Small intestine (tissue), 7 donors: ENCODE measurements around the gene LY6G5B. TPM values are rescaled to one million over a fixed set of nuclear protein-coding genes. Genes with fewer than 3 reads are reported as not detected.
A peak's percentile ranks its signal among the peaks of the same experiment; 100 is the strongest.

Experiments
- DNase-seq, 2 donors: peaks; one replicate each; pipeline versions ENCODE4 v3.0.0 to v3.0.0-alpha.2; 2013
- FAIRE-seq: peaks from 2 replicates; lab custom pipeline; 2012; peaks lifted over from hg19 to GRCh38; lab: Jason Lieb, UNC
- H3K27ac ChIP-seq, 3 donors: one replicate each; pipeline ENCODE4 v1.5.1; 2013; ENCODE audit warnings: low read length in 2 of 3, mild to moderate bottlenecking in 2 of 3, control low read depth in 1 of 3, inconsistent platforms in 1 of 3, low read depth in 1 of 3, moderate library complexity in 1 of 3
- H3K27me3 ChIP-seq, 3 donors: one replicate each; pipeline ENCODE4 v1.6.1; 2013; ENCODE audit warnings: low read length in 3 of 3, inconsistent platforms in 1 of 3; ENCODE audit not compliant: control insufficient read depth in 3 of 3, insufficient read depth in 3 of 3
- H3K36me3 ChIP-seq, 3 donors: one replicate each; pipeline ENCODE4 v1.6.1; 2013; ENCODE audit warnings: low read length in 3 of 3, inconsistent platforms in 1 of 3, low read depth in 1 of 3, mild to moderate bottlenecking in 1 of 3, moderate library complexity in 1 of 3; ENCODE audit not compliant: control insufficient read depth in 3 of 3, insufficient read depth in 2 of 3
- H3K4me1 ChIP-seq, 3 donors: one replicate each; pipeline ENCODE4 v1.6.1; 2013; ENCODE audit warnings: low read length in 2 of 3, inconsistent platforms in 1 of 3, low read depth in 1 of 3, mild to moderate bottlenecking in 1 of 3, moderate library complexity in 1 of 3; ENCODE audit not compliant: control insufficient read depth in 3 of 3, insufficient read depth in 2 of 3
- H3K4me3 ChIP-seq, 3 donors: one replicate each; pipeline ENCODE4 v1.5.1; 2013; ENCODE audit warnings: low read length in 3 of 3, control low read depth in 1 of 3, inconsistent platforms in 1 of 3, low read depth in 1 of 3, mild to moderate bottlenecking in 1 of 3, moderate library complexity in 1 of 3
- H3K9me3 ChIP-seq, 2 donors: one replicate each; pipeline ENCODE4 v1.6.1; 2013; ENCODE audit warnings: low read depth in 1 of 2, low read length in 1 of 2; ENCODE audit not compliant: control insufficient read depth in 2 of 2, insufficient read depth in 1 of 2
- WGBS, 3 donors: extraction: QIAGEN DNeasy Blood & Tissue Kit; methylation state at CpG; one replicate each; pipeline ENCODE4 v1.1.7; 2013; 5-methylcytosine and 5-hydroxymethylcytosine counted together
- polyA plus RNA-seq, 4 donors: library from polyadenylated mRNA; stranded (reverse) in 3 of 4; unstranded in 1 of 4; fragments of 200-250 nt in 3 of 4; fragments of 120-200 nt in 1 of 4; gene quantifications; one replicate each; pipeline versions ENCODE4 v1.2.1 to v1.2.3, GENCODE V29; 2013
- donor health status: healthy with polysubstance abuse.
- donor health status: control.
- donor health status: control.
- donor health status: Bipolar disorder and iron deficiency.
- donor health status: healthy.

Gene LY6G5B
- polyA plus RNA-seq, 4 donors, result 3.8 to 16.5 (median 4.2) TPM

- Histone ChIP-seq H3K4me1 (peaks cover 0 to 15% (median 0%) of the 10 kb centered on the region in 3 donors), H3K4me3 (no peak overlapping the region), H3K9me3 (no peaks in the 10 kb centered on the region), H3K27me3 (no peaks in the 10 kb centered on the region), H3K36me3 (peaks cover 13 to 95% (median 16%) of the 10 kb centered on the region in 3 donors), H3K27ac (peak overlapping the region; percentile 52 to 92 (median 71))
- WGBS, 3 donors, result 31 to 59% (median 52%) methylated on average over 10 of the region's 10 CpGs
- FAIRE-seq, result no peak
- DNase-seq, result peak; percentile 86 to 92
Measured at GRCh38 chr6:31690231-31691077, 20.7 kb downstream of the LY6G5B start.

GRCh38 chr6:31691078-31691463 lies 21.3 kb downstream of the LY6G5B start:
- Histone ChIP-seq H3K9me3 (no peaks in the 10 kb centered on the region), H3K27me3 (no peaks in the 10 kb centered on the region), H3K4me3 (no peak overlapping the region), H3K36me3 (peaks cover 13 to 94% (median 16%) of the 10 kb centered on the region in 3 donors), H3K27ac (peak overlapping the region in 2 of 3 donors; percentile 71 to 92), H3K4me1 (peaks cover 0 to 15% (median 0%) of the 10 kb centered on the region in 3 donors)
- WGBS, 3 donors, result 83 to 90% (median 89%) methylated on average over 6 of the region's 6 CpGs
- no peak for FAIRE-seq
- DNase-seq, result no peak

GRCh38 chr6:31691564-31692108 lies 21.9 kb downstream of the LY6G5B start:
- Histone ChIP-seq H3K4me3 (no peak overlapping the region), H3K4me1 (peaks cover 0 to 15% (median 0%) of the 10 kb centered on the region in 3 donors), H3K9me3 (no peaks in the 10 kb centered on the region), H3K27ac (no peak overlapping the region), H3K36me3 (peaks cover 8 to 93% (median 14%) of the 10 kb centered on the region in 3 donors), H3K27me3 (no peaks in the 10 kb centered on the region)
- no peak for DNase-seq
- FAIRE-seq, result no peak
- 95% methylated on average over 12 of the region's 12 CpGs for WGBS, 3 donors

- DNase-seq, result no peak
- Histone ChIP-seq H3K36me3 (peaks cover 8 to 91% (median 14%) of the 10 kb centered on the region in 3 donors), H3K9me3 (no peaks in the 10 kb centered on the region), H3K27ac (no peak overlapping the region), H3K4me1 (peaks cover 0 to 15% (median 0%) of the 10 kb centered on the region in 3 donors), H3K27me3 (no peaks in the 10 kb centered on the region), H3K4me3 (no peak overlapping the region)
- WGBS, 3 donors, result 82 to 89% (median 88%) methylated on average over 4 of the region's 4 CpGs
- FAIRE-seq, result no peak
Measured at GRCh38 chr6:31692353-31692752, 22.6 kb downstream of the LY6G5B start.

GRCh38 chr6:31692886-31693285 lies 23.1 kb downstream of the LY6G5B start:
- Histone ChIP-seq H3K27me3 (no peaks in the 10 kb centered on the region), H3K4me3 (no peak overlapping the region), H3K4me1 (peaks cover 0 to 15% (median 0%) of the 10 kb centered on the region in 3 donors), H3K27ac (no peak overlapping the region), H3K9me3 (no peaks in the 10 kb centered on the region), H3K36me3 (peaks cover 9 to 91% (median 14%) of the 10 kb centered on the region in 3 donors)
- DNase-seq (no peak), FAIRE-seq (no peak)
- WGBS, 3 donors, result 91 to 96% (median 93%) methylated on average over 8 to 9 of the region's 9 CpGs

- FAIRE-seq (no peak), DNase-seq (no peak)
- no peaks in the 10 kb centered on the region for H3K9me3 ChIP-seq
- no peak overlapping the region for H3K27ac ChIP-seq
- peaks cover 0 to 15% (median 0%) of the 10 kb centered on the region in 3 donors for H3K4me1 ChIP-seq
- H3K4me3 ChIP-seq, result no peak overlapping the region
- peaks cover 9 to 86% (median 14%) of the 10 kb centered on the region in 3 donors for H3K36me3 ChIP-seq
- no peaks in the 10 kb centered on the region for H3K27me3 ChIP-seq
- 93 to 95% (median 94%) methylated on average over 6 of the region's 6 CpGs for WGBS, 3 donors
Measured at GRCh38 chr6:31693535-31693934, 23.8 kb downstream of the LY6G5B start.

GRCh38 chr6:31697555-31697954 lies 27.8 kb downstream of the LY6G5B start:
- DNase-seq, result no peak
- no peaks in the 10 kb centered on the region for H3K9me3 ChIP-seq
- FAIRE-seq, result no peak
- H3K27me3 ChIP-seq, result no peaks in the 10 kb centered on the region
- no peak overlapping the region for H3K27ac ChIP-seq
- peaks cover 7 to 76% (median 9%) of the 10 kb centered on the region in 3 donors for H3K36me3 ChIP-seq
- peaks cover 0 to 18% (median 4%) of the 10 kb centered on the region in 3 donors for H3K4me1 ChIP-seq
- 47 to 62% (median 48%) methylated on average over 3 of the region's 3 CpGs for WGBS, 3 donors
- no peak overlapping the region for H3K4me3 ChIP-seq

GRCh38 chr6:31700740-31701401 lies 31.1 kb downstream of the LY6G5B start:
- Histone ChIP-seq H3K27ac (peak overlapping the region in 2 of 3 donors; percentile 21 to 39), H3K27me3 (no peaks in the 10 kb centered on the region), H3K4me3 (no peak overlapping the region), H3K9me3 (no peaks in the 10 kb centered on the region), H3K4me1 (peaks cover 0 to 21% (median 4%) of the 10 kb centered on the region in 3 donors), H3K36me3 (peaks cover 0 to 45% (median 4%) of the 10 kb centered on the region in 3 donors)
- DNase-seq (peak in 1 of 2 donors; percentile 50), FAIRE-seq (no peak)
- WGBS, 3 donors, result 45 to 72% (median 64%) methylated on average over 5 of the region's 5 CpGs
